NCI-H1092 (cell line): ENCODE data around the gene CCER1.
"Not testable (repeated sequence)": the region's sequence is repeated elsewhere in the genome, so short reads cannot be mapped to it uniquely, and the experiment has no call there.

Experiments
- DNase-seq: peaks from one replicate; lab custom pipeline; 2025; lab: John Stamatoyannopoulos, UW

CCER1 gene

DNA sequence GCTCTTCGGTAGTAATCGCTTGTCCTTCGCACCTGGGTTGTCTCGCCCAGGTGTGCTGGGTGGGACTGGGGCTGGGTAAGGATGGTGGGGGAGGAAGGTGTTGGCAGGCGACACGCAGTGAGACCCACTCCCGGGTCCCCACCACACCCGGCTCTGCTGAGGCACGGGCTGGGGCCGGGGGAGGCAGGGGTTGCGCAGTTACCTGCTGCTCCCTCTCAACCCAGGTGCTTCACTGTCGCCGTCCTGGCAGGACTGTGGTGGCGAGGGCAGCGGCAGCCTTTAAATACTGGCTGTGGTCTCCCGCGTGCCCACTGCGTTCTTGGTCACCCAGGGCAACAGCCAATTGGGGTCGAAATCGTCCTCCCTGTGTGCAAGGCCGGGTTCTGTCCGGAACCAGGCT, at the start of gene CCER1:
Gene CCER1, minus strand, starts transcription at position 256 of the 400 bp plus-strand sequence. CDS start 434 bp downstream, outside the sequence.
- no peak for DNase-seq

DNA sequence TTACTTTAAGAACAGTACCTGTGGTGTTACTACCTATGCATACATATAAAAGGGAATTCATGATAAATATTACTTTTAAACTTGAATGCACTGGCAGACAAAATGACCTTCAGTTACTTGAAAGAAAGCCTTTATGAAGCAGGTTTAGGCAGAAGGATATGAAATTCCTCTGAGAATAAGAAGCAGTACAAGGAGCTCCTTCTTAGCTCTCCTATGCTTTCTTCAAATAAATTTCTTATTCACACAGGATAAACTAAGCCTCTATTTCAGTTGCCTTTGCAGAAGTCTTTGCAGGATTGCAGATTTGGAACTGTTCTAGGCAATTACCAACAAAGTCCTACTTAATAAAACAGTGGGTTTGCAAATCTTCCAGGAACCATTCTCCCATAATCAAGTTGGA, 48.8 kb upstream of the CCER1 start:
- no peak for DNase-seq

DNA sequence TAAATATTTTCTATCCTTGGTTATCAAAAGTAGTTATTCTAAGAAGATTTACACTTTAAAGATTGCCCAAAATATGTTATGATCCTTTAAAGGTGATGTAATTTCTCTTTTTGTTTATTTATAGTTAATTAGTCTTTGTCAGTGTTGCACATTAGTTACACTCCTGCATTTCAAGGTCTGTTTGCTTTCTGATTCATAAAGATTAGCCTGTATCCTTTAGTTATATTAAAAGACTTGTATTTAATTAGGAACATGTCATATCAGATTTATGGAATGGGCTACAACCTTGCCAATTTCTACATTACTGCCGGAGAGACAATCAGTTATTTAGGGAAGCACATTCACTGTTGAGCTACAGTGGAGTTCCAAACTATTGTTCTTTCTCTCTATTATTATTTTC, 46.3 kb upstream of the CCER1 start:
- DNase-seq, result no peak

GRCh38 chr12:90999966-91000365, 45.0 kb upstream of the CCER1 start:
- DNase-seq, result no peak

DNA sequence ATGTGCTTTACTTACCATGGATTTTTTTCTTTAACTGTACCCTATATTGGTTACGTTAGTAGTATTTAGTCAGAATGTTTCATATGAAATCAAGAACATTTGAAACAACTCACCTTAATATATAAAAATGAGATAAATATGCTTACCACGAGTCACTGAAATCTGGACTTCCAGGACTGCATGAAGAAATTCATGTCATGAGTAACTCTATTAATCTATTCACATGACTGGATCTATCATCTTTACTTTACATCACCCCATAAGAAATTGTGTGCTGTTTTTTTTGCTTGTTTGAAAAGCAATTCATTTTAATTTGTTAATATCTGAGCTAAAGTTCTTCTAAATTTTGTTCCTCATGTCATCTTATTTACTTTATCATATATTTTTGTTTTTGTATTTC, 44.6 kb upstream of the CCER1 start:
- DNase-seq, result no peak

- no peak for DNase-seq
These were observed 40.0 kb upstream of the CCER1 start for GRCh38 chr12:90995010-90995409.

DNA sequence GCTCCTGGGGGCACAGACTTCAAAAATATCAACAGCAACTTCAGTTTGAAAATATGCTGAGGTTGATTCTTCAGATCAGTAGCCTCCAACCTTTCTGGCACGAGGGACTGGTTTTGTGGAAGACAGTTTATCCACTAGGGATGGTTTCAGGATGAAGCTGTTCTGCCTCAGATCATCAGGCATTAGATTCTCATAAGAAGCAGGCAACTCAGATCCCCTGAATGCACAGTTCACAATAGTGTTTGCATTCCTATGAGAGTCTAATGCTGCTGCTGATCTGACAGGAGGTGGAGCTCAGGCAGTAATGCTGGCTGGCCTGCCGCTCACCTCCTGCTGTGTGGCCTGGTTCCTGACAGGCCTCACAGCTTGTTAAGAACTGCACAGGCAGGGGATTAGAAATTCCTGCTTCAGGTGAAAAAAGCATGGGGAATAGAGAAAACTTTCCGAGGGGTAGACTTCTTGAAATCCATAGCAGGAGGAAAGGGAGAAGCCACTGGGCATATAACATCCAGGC, 37.0 kb upstream of the CCER1 start:
- no peak for DNase-seq

DNA sequence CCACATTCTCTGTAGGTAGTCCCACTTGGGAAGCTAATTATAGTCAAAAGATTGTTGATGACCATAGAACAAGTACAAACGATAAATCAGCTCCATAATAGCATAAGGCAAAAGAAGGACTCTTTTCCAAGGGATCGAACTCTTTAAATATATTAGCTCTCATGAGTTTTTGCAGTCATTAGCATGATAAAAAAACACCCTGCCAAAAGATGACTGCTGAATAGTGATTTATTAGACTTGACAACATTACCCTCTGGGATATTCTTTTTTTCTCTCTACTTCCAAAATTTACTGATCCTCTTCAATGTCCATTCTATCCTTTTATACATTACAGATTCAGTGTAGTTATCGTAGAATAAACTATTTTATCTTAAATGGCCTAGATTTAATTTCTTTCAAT, 35.6 kb upstream of the CCER1 start:
- no peak for DNase-seq

GRCh38 chr12:90989686-90990111, 34.7 kb upstream of the CCER1 start:
- DNase-seq, result no peak

DNA sequence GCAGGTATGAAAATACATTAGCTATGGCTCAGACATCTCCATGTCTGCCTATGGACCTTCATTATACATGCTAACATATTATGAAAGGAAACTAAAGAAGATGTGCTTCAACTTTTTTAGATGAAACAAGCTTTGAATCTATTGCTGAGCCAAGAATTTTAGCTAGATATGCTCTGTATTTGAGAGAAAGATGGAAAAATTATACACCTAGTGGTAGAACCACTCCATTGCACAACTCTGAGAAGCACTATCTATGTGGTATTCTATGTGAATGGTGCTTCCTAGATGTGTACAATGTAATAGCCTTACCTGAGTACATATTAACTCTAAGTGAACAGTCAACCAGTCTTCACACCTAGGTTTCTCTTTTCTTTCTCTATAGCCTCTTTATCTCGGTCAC, 32.5 kb upstream of the CCER1 start:
- no peak for DNase-seq

DNA sequence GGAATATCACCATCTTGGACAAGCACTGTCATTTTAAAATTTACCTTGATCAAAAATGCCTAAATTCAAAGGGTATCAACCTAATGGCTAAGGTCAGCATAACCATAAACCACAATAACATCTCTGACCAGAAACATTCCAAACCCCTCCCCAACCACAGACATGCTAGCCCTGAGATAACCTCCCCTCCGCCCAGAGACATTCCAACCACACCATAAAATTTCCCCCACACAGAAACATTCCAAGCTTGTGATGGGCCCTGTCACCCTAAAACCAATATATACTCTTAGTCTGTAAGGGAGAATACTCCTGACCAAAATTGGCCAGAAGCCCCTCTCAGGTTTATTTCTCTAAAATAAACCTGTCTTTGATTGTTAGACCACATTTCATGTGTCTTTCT, 32.1 kb upstream of the CCER1 start:
- no peak for DNase-seq

- DNase-seq, result not testable (repeated sequence)
These were observed 30.4 kb upstream of the CCER1 start for GRCh38 chr12:90985331-90985730.

- DNase-seq, result no peak
These were observed 29.1 kb upstream of the CCER1 start for GRCh38 chr12:90984114-90984513.

GRCh38 chr12:90982170-90982569, 27.2 kb upstream of the CCER1 start:
- DNase-seq, result no peak

GRCh38 chr12:90979951-90980350, 25.0 kb upstream of the CCER1 start:
- no peak for DNase-seq

DNA sequence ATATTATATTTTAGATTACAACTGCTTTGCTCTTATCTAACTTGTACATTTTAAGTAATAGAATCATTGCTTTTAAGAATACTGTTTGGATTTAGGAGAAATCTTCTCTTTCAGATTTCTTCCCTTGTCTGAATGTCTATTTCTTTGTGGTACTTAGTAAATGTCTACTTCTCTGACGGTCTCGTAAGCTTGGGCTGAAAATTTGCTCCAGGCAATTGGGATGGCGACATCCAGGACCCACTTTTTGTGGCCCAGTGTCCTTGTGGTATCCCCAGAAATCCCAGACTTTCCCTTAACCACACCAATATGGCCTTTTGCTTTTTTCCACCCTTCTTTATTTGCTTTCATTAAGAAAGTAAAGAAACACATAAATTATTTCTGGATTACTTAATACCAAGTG, 24.0 kb upstream of the CCER1 start:
- DNase-seq, result no peak

DNA sequence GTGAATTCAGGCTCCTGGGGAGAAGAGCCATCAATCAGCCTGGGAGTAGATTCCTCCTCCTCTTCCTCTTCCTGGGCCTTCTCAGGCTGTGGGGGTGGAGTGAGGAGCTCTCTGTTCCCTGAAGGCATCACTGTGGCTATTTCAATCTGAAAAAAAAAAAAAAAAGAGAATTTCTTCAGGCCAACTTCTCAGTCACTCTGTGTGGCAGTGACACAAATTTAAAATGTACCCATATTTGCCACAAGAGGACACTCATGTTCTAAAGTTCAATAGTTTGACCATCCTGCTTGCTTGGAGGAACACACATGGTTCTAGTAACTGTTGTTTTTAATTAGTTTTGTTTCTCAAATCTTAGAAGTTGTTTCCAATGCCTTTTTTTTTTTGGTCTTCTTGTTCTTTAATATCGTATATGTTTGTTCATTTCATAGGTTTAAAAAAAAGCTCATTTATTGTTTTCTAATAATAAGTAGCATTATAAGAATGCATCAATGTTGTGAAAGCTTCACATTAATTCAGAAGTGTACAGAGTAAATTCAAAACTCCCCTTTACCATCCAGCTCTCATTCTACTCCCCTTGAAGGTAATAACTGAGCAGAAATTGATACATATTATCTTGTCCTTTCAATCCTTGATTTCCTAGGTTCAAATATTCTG, 23.3 kb upstream of the CCER1 start:
- DNase-seq, result no peak

DNA sequence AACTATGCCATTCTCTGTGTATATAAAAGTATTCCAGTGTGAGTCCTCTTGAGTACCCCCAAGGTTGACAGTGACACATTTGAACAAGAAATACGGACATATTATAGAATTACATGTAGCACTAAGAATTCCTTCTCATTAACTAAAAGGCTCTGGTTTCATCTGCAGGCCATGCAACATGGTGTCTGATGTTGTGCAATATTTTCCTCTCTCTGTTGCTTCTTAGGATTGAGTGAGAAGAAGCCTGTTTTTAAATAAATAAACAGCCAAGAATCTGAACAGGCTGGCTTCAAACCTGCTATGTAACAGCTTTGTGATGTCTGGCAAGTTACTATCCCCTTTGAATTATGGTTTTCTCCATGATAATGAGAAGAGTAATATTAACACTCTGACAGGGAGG, 22.2 kb upstream of the CCER1 start:
- DNase-seq, result no peak

DNA sequence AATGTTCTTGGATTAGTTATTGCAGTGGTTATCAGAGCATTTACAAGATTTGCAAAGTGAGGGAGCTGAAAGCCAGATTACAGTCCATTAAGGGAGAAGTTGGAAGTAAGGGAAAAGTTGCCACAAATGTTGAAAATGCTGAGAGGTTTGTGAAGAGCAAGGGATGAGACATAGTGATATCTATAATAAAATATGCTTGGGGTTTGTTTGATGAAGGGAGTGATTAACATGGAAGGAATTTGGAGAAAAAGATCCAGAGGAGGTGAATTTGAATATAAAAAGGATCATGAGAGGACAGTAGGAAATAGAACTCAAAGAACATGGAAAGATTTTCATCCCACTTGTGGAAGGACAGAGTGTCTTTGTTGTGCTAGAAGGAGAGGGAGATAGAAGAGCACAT, 19.3 kb upstream of the CCER1 start:
- DNase-seq, result no peak

DNA sequence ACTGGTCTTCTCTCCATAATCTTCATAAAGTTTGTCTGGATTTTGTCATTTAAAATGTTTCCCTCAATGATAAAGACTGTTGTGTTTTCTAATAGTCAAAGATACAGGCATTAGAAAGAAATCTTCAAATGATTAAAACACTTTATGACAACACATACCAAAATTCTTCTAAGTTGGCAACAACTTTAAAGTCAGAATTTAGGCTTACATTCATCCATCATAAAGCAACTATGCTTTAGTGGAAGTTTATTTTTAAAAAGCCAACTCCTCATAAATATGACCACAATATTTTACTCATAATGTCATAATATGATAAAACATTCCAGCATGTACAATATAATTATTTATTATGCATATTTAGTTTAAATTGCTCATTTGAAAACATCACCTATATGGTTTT, 17.2 kb upstream of the CCER1 start:
- no peak for DNase-seq

GRCh38 chr12:90970911-90971310, 15.9 kb upstream of the CCER1 start:
- no peak for DNase-seq

GRCh38 chr12:90970471-90970870, 15.5 kb upstream of the CCER1 start:
- DNase-seq, result no peak

DNA sequence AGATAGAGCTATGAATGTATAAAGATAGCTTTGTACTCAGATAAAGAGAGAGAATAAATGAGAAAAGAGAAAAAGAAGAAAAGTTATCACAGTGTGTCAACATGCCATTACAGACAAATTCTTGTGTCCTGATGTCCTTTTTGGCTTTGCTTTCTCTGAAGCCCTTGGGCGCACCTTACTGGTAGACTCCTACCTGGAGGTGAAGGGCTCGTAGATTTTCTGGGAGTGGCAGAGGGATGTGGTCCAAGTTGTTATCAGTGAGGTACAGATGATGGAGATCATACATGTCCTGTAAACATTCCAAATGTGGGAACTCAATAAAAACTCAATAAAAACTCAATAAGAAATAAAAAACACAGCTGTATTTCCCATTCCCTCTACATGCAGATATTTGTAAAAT, 14.9 kb upstream of the CCER1 start:
- DNase-seq, result no peak

DNA sequence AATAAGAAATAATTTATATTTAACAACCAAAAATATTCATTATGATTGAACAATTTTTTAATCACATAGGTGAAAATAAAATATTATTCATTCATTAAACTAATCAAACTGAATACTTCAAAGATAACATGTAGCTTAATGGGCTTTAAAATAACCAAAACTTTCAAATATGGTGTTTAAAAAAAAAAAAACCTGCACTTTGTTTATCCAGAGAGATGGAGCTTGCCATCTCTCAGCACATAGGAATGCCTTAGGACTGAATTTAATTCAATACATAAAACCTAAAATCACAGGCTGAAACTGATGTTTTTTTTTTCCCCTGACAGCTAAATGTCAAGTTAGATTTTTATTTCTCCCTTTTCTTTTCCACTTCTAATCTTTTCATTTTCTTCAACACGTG, 14.4 kb upstream of the CCER1 start:
- no peak for DNase-seq
